ENCODE data around the gene DAPK1.
"Not testable (repeated sequence)": the region's sequence is repeated elsewhere in the genome, so short reads cannot be mapped to it uniquely, and the experiment has no call there.

The DAPK1 gene

DNA sequence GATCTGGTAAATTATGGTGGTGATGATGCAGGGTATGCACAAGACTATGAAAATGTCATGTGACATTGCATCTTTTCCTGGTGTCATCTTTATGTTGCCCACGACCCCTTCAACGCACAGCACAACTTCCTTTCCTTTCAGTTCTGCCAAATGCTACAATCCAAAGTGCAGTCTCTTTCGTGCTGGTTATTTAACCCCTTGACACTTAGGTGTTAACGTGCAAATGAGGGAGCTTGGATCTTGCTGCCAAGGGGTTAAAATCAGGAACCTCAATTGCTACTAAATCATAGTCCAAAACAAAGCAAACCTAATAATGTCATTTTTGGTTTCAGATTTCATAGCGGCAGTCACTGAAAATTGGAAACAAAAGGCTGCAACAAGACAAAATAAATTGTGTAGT is 244.2 kb downstream of the DAPK1 start:
- H3K4me3 ChIP-seq (ENCODE audit: low read depth, low read length): peak overlapping the region; percentile 54
- H3K36me3 ChIP-seq (ENCODE audit: insufficient read depth, low read length): no peaks in the 10 kb centered on the region
- H3K4me1 ChIP-seq (ENCODE audit: control insufficient read depth, insufficient read depth, low read length, unreplicated experiment): peaks cover 14% of the 10 kb centered on the region
- no peaks in the 10 kb centered on the region for H3K27me3 ChIP-seq (ENCODE audit: insufficient read depth, low read length)
- no peak overlapping the region for H3K27ac ChIP-seq (ENCODE audit: low read depth, low read length)
- no peaks in the 10 kb centered on the region for H3K79me2 ChIP-seq (ENCODE audit: control insufficient read depth, insufficient read depth, low read length, unreplicated experiment)
- H2AFZ ChIP-seq (ENCODE audit: low read length, unreplicated experiment): peak overlapping the region; percentile 33

DNA sequence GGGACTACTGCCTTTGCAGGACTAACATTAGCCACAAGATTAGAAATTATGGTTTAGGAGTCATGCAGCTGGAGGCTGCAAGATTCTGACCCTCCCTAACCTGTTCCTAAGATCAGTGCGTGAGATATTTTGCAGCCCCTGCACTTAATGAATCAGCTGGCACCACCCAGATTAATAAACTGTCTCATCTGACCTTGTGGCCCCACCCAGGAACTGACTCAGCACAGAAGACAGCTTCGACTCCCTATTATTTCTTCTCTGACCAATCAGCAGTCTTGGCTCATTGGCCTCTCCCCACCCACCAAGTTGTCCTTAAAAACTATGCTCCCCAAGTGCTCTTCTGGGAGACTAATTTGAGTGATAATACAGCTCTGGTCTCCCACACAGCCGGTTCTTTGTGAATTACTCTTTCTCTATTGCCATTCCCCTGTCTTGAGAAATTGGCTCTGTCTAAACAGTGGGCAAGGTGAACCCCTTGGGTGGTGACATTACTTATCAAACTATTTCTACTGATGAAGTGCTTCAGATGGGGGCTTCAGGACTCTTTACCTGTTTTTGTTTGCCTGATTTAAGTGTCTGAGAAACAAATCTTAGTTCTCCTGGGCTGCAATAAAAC is 245.3 kb downstream of the DAPK1 start:
- Histone ChIP-seq H3K36me3 (ENCODE audit: insufficient read depth, low read length) (no peaks in the 10 kb centered on the region), H3K79me2 (ENCODE audit: control insufficient read depth, insufficient read depth, low read length, unreplicated experiment) (no peaks in the 10 kb centered on the region), H3K27me3 (ENCODE audit: insufficient read depth, low read length) (no peaks in the 10 kb centered on the region), H3K27ac (ENCODE audit: low read depth, low read length) (no peak overlapping the region; the same call in 1 of the 2 replicates), H3K4me1 (ENCODE audit: control insufficient read depth, insufficient read depth, low read length, unreplicated experiment) (peaks cover 14% of the 10 kb centered on the region), H2AFZ (ENCODE audit: low read length, unreplicated experiment) (no peak overlapping the region), H3K4me3 (ENCODE audit: low read depth, low read length) (no peak overlapping the region)

DNA sequence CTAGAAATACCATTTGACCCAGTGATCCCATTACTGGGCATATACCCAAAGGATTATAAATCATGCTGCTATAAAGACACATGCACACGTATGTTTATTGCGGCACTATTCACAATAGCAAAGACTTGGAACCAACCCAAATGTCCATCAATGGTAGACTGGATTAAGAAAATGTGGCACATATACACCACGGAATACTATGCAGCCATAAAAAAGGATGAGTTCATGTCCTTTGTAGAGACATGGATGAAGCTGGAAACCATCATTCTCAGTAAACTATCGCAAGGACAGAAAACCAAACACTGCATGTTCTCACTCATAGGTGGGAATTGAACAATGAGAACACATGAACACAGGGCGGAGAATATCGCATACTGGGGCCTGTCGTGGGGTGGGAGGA is 246.6 kb downstream of the DAPK1 start:
- not testable (repeated sequence) for H3K4me3 ChIP-seq (ENCODE audit: low read depth, low read length); H3K27me3 ChIP-seq (ENCODE audit: insufficient read depth, low read length); H3K79me2 ChIP-seq (ENCODE audit: control insufficient read depth, insufficient read depth, low read length, unreplicated experiment); H3K36me3 ChIP-seq (ENCODE audit: insufficient read depth, low read length); H2AFZ ChIP-seq (ENCODE audit: low read length, unreplicated experiment); H3K27ac ChIP-seq (ENCODE audit: low read depth, low read length)
- peaks cover 14% of the 10 kb centered on the region for H3K4me1 ChIP-seq (ENCODE audit: control insufficient read depth, insufficient read depth, low read length, unreplicated experiment)

DNA sequence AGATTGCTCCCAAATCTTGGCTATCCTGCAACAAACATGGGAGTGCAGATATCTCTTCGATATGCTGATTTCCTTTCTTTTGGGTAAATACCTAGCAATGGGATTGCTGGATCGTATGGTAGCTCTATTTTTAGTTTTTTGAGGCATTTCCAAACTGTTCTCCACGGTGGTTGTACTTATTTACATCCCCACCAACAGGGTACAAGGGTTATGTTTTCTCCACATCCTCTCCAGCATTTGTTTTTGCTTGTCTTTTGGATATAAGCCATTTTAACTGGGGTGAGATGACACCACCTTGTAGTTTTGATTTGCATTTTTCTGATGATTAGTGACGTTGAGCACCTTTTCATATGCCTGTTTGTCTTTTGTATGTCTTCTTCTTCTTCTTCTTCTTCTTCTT is 248.5 kb downstream of the DAPK1 start:
- Histone ChIP-seq H3K4me3 (ENCODE audit: low read depth, low read length) (no peak overlapping the region), H3K79me2 (ENCODE audit: control insufficient read depth, insufficient read depth, low read length, unreplicated experiment) (no peaks in the 10 kb centered on the region), H2AFZ (ENCODE audit: low read length, unreplicated experiment) (no peak overlapping the region), H3K4me1 (ENCODE audit: control insufficient read depth, insufficient read depth, low read length, unreplicated experiment) (peaks cover 14% of the 10 kb centered on the region), H3K27me3 (ENCODE audit: insufficient read depth, low read length) (no peaks in the 10 kb centered on the region), H3K27ac (ENCODE audit: low read depth, low read length) (no peak overlapping the region), H3K36me3 (ENCODE audit: insufficient read depth, low read length) (no peaks in the 10 kb centered on the region)

DNA sequence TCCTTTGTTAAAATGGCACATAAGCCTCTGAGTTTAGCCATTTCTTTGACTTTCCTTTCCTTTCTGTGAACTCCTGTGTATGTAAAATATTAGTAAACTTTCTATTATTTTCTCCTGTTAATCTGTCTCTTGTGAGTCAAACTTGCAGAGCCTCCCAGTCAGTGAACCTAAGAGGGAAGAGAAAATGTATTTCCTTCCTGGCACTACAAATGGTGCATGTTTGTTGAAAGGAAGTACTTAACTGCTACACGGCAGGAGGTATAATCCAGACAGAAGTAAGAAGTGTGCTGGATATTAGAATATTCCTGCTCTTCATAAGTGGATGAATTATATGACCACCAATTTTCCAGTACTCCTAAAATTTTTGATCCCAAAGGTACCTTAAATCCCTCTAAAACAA is 251.2 kb downstream of the DAPK1 start:
- H3K79me2 ChIP-seq (ENCODE audit: control insufficient read depth, insufficient read depth, low read length, unreplicated experiment): no peaks in the 10 kb centered on the region
- no peak overlapping the region for H2AFZ ChIP-seq (ENCODE audit: low read length, unreplicated experiment)
- H3K4me1 ChIP-seq (ENCODE audit: control insufficient read depth, insufficient read depth, low read length, unreplicated experiment): no peaks in the 10 kb centered on the region
- no peaks in the 10 kb centered on the region for H3K27me3 ChIP-seq (ENCODE audit: insufficient read depth, low read length)
- H3K36me3 ChIP-seq (ENCODE audit: insufficient read depth, low read length): no peaks in the 10 kb centered on the region
- H3K4me3 ChIP-seq (ENCODE audit: low read depth, low read length): no peak overlapping the region
- no peak overlapping the region for H3K27ac ChIP-seq (ENCODE audit: low read depth, low read length)

DNA sequence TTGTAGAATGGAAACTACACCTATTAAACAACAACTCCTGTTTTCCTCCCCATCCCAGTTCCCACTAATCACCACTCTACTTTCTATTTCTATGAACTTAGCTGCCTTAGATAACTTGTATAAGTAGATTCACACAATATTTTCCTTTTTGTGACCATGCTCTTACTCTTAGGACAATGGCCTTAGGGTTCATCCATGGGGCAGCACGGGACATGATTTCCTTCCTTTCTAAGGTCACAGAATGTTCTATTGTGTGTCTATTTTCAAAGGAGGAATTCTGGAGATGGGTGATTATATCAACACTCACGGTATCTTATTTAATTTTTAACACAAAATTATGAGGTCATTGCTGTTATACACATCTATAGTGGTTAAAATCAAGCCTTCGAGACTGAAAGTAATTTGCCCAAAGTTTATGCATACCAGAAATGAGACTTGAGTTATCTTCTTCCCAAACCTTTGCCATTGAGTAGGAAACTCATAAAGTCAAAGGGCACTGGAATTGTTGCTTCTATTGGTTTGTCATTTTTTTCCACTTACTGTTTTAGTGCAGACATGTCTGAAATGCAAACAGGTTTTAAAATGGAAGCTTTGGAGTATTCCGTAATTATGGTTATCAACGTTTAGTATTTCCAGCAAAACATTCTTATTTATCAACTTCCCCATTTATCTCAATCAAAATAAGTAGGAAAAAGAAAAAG is 251.8 kb downstream of the DAPK1 start:
- Histone ChIP-seq H3K27me3 (ENCODE audit: insufficient read depth, low read length) (no peaks in the 10 kb centered on the region), H3K27ac (ENCODE audit: low read depth, low read length) (no peak overlapping the region), H3K4me1 (ENCODE audit: control insufficient read depth, insufficient read depth, low read length, unreplicated experiment) (no peaks in the 10 kb centered on the region), H3K79me2 (ENCODE audit: control insufficient read depth, insufficient read depth, low read length, unreplicated experiment) (no peaks in the 10 kb centered on the region), H2AFZ (ENCODE audit: low read length, unreplicated experiment) (no peak overlapping the region), H3K4me3 (ENCODE audit: low read depth, low read length) (no peak overlapping the region), H3K36me3 (ENCODE audit: insufficient read depth, low read length) (no peaks in the 10 kb centered on the region)

DNA sequence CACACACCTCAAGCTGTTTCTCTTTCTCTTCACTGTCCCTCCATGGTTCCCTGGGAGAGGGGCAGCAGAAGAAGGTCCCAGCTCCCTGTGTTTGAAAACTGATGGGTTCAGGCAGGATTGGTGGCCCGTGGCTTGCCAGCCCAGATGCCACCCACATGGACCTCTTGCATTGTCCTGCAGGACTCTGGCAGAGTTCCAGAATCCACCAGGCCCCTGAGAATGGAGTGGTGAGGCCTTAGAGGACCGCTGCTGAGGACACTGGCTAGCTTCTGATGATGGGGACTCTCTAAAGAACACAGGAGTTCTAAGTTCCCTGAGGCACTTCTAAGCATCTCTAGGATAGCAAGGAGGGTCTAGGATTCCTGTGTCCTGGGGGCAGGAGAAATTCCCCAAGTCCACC is 253.1 kb downstream of the DAPK1 start:
- no peaks in the 10 kb centered on the region for H3K79me2 ChIP-seq (ENCODE audit: control insufficient read depth, insufficient read depth, low read length, unreplicated experiment)
- H3K4me1 ChIP-seq (ENCODE audit: control insufficient read depth, insufficient read depth, low read length, unreplicated experiment): no peaks in the 10 kb centered on the region
- H3K27me3 ChIP-seq (ENCODE audit: insufficient read depth, low read length): no peaks in the 10 kb centered on the region
- H3K4me3 ChIP-seq (ENCODE audit: low read depth, low read length): no peak overlapping the region
- H3K36me3 ChIP-seq (ENCODE audit: insufficient read depth, low read length): no peaks in the 10 kb centered on the region
- H3K27ac ChIP-seq (ENCODE audit: low read depth, low read length): no peak overlapping the region
- no peak overlapping the region for H2AFZ ChIP-seq (ENCODE audit: low read length, unreplicated experiment)

DNA sequence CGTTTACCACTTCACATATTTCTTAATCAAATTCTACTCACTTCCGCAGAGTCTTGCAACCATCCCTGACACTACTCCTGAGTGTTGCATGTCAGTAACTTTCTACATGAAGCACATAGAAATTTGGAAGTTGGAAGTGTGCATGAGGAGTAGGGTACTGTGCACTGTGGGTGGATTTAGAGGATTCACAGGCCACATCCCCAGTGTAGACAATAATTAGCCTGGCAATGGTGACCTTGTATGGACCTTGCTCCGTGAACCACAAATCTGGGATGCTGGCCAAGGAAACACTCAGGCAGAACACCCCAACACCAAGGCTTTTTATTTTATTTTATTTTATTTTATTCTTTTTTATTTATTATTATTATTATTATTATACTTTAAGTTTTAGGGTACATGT is 253.8 kb downstream of the DAPK1 start:
- Histone ChIP-seq H3K4me3 (ENCODE audit: low read depth, low read length) (no peak overlapping the region), H3K4me1 (ENCODE audit: control insufficient read depth, insufficient read depth, low read length, unreplicated experiment) (no peaks in the 10 kb centered on the region), H3K27me3 (ENCODE audit: insufficient read depth, low read length) (no peaks in the 10 kb centered on the region), H3K36me3 (ENCODE audit: insufficient read depth, low read length) (no peaks in the 10 kb centered on the region), H3K79me2 (ENCODE audit: control insufficient read depth, insufficient read depth, low read length, unreplicated experiment) (no peaks in the 10 kb centered on the region), H3K27ac (ENCODE audit: low read depth, low read length) (no peak overlapping the region), H2AFZ (ENCODE audit: low read length, unreplicated experiment) (no peak overlapping the region)

DNA sequence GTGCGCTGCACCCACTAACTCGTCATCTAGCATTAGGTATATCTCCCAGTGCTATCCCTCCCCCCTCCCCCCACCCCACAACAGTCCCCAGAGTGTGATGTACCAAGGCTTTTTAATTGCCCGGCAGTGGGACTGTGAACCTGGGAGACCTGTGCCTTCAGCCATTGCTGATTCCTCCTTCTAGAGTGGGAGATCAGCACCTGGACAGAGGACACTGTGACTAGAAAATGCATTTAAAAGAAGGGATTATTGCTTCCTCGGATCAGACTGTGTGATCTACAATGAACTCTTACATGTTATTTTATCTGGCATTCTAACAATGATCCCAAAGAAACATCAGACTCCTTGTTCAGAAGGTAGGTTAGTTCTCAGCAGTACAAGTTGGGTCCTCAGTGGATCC is 254.2 kb downstream of the DAPK1 start:
- H3K27ac ChIP-seq (ENCODE audit: low read depth, low read length): no peak overlapping the region
- H2AFZ ChIP-seq (ENCODE audit: low read length, unreplicated experiment): no peak overlapping the region
- no peaks in the 10 kb centered on the region for H3K4me1 ChIP-seq (ENCODE audit: control insufficient read depth, insufficient read depth, low read length, unreplicated experiment)
- no peaks in the 10 kb centered on the region for H3K27me3 ChIP-seq (ENCODE audit: insufficient read depth, low read length)
- H3K36me3 ChIP-seq (ENCODE audit: insufficient read depth, low read length): no peaks in the 10 kb centered on the region
- no peak overlapping the region for H3K4me3 ChIP-seq (ENCODE audit: low read depth, low read length)
- H3K79me2 ChIP-seq (ENCODE audit: control insufficient read depth, insufficient read depth, low read length, unreplicated experiment): no peaks in the 10 kb centered on the region

DNA sequence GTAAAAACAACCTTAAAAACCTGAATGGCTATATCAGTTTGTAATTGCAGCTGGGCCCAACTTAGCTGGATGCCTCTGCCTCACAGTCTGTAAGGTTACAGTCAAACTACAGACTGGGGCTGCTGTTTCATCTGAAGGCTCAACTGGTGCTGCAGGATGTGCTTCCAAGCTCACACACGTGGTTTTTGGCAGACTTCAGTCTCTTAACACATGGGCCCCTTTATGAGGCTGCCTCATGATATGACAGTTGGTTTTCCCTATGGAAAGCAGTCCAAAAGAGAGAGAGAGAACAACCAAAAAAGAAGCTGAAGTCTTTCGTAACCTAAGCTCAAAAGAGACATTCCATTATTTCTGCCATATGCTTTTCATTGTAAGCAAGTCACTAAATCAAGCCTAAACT is 255.6 kb downstream of the DAPK1 start:
- no peak overlapping the region for H2AFZ ChIP-seq (ENCODE audit: low read length, unreplicated experiment)

More for the DNA sequence above, 255.6 kb downstream of the DAPK1 start:
- Histone ChIP-seq H3K27ac (ENCODE audit: low read depth, low read length) (no peak overlapping the region), H3K4me1 (ENCODE audit: control insufficient read depth, insufficient read depth, low read length, unreplicated experiment) (no peaks in the 10 kb centered on the region), H3K27me3 (ENCODE audit: insufficient read depth, low read length) (no peaks in the 10 kb centered on the region), H3K36me3 (ENCODE audit: insufficient read depth, low read length) (no peaks in the 10 kb centered on the region), H3K4me3 (ENCODE audit: low read depth, low read length) (no peak overlapping the region), H3K79me2 (ENCODE audit: control insufficient read depth, insufficient read depth, low read length, unreplicated experiment) (no peaks in the 10 kb centered on the region)

Data from ACC112 (cell line).